SK-N-SH (cell line): ENCODE measurements around the gene ASIC2. TPM values are rescaled to one million over a fixed set of nuclear protein-coding genes. Genes with fewer than 3 reads are reported as not detected.

Source experiments
- CTCF ChIA-PET: fragments of 300-600, 350-600 bp; formaldehyde crosslinking; extraction: SDS; loops from one replicate; lab custom pipeline; 2021; lab: Yijun Ruan, JAX
- POLR2A ChIA-PET: fragments of 350-600 bp; sonication (Branson Sonifier 250); formaldehyde crosslinking; extraction: SDS; loops from one replicate; lab custom pipeline; 2020; ENCODE audit warnings: antibody characterized with exemption, inconsistent platforms; lab: Yijun Ruan, JAX
- DNase-seq: peaks from one replicate; pipeline ENCODE4 v3.0.0; 2012
- H2AFZ ChIP-seq: fragments of 200-600 bp; sonication (generic); 2 replicates; pipeline ENCODE4 v1.8.1; 2016; ENCODE audit warnings: antibody characterized with exemption, mild to moderate bottlenecking, low read depth
- H3F3A ChIP-seq: fragments of 200-600 bp; sonication (generic); replicated peaks from 2 replicates; pipeline ENCODE3; 2016; ENCODE audit warnings: antibody characterized with exemption, mild to moderate bottlenecking; ENCODE audit not compliant: insufficient read depth
- H3K27ac ChIP-seq, 2 experiments: fragments of 200-500 bp in 1 of 2; fragments of 200-600 bp in 1 of 2; sonication (Bioruptor generic) in 1 of 2; sonication (generic), shearing (Covaris generic) in 1 of 2; 2 replicates each; pipeline versions ENCODE4 v1.5.1 to v1.6.1; 2014 to 2016; ENCODE audit warnings: low read depth in 2 of 2, inconsistent platforms in 1 of 2, low read length in 1 of 2, mild to moderate bottlenecking in 1 of 2, mixed read lengths in 1 of 2
- H3K27me3 ChIP-seq: fragments of 200-600 bp; sonication (generic), shearing (Covaris generic); 2 replicates; pipeline ENCODE4 v1.6.1; 2016; ENCODE audit warnings: mixed run types; ENCODE audit not compliant: insufficient read depth
- H3K36me3 ChIP-seq, 2 experiments: fragments of 200-500 bp in 1 of 2; fragments of 200-600 bp in 1 of 2; sonication (Bioruptor generic) in 1 of 2; sonication (generic) in 1 of 2; replicated peaks in 1 of 2; 2 replicates each; pipeline versions ENCODE3 to v1.5.1; 2014 to 2016; ENCODE audit warnings: low read length in 1 of 2, mild to moderate bottlenecking in 1 of 2; ENCODE audit not compliant: insufficient read depth in 2 of 2, control insufficient read depth in 1 of 2
- H3K4me1 ChIP-seq, 2 experiments: fragments of 200-500 bp in 1 of 2; fragments of 200-600 bp in 1 of 2; sonication (Bioruptor generic) in 1 of 2; sonication (generic), shearing (Covaris generic) in 1 of 2; 2 replicates each; pipeline versions ENCODE4 v1.5.1 to v1.6.1; 2014 to 2016; ENCODE audit warnings: low read depth in 1 of 2, low read length in 1 of 2, mixed run types in 1 of 2; ENCODE audit not compliant: insufficient read depth in 2 of 2, control insufficient read depth in 1 of 2
- H3K4me2 ChIP-seq: fragments of 200-600 bp; sonication (generic), shearing (Covaris generic); 2 replicates; pipeline ENCODE4 v1.6.1; 2017; ENCODE audit warnings: mixed run types
- H3K4me3 ChIP-seq, 2 experiments: fragments of 200-500 bp in 1 of 2; fragments of 200-600 bp in 1 of 2; sonication (Bioruptor generic) in 1 of 2; sonication (generic), shearing (Covaris generic) in 1 of 2; 2 replicates each; pipeline versions ENCODE4 v1.5.1 to v1.8.1; 2014 to 2016; ENCODE audit warnings: low read depth in 2 of 2, inconsistent platforms in 1 of 2, low read length in 1 of 2, mild to moderate bottlenecking in 1 of 2, mixed read lengths in 1 of 2, moderate library complexity in 1 of 2
- H3K79me2 ChIP-seq: fragments of 200-600 bp; sonication (generic); 2 replicates; pipeline ENCODE4 v1.8.1; 2017; ENCODE audit warnings: mild to moderate bottlenecking; ENCODE audit not compliant: insufficient read depth
- H3K9ac ChIP-seq: fragments of 200-600 bp; sonication (generic); 2 replicates; pipeline ENCODE4 v1.6.1; 2017; ENCODE audit warnings: mixed run types
- H3K9me2 ChIP-seq: fragments of 200-600 bp; sonication (generic); 2 replicates; pipeline ENCODE4 v1.6.1; 2017; ENCODE audit warnings: mixed run types
- H3K9me3 ChIP-seq: fragments of 200-600 bp; sonication (generic); 2 replicates; pipeline ENCODE4 v1.6.1; 2017; ENCODE audit warnings: mixed run types, mild to moderate bottlenecking, moderate library complexity
- H4K20me1 ChIP-seq: fragments of 200-600 bp; sonication (generic); 2 replicates; pipeline ENCODE4 v1.6.1; 2017; ENCODE audit warnings: mild to moderate bottlenecking, mixed run types; ENCODE audit not compliant: insufficient read depth
- GABPA ChIP-seq: IDR thresholded peaks from 2 replicates; pipeline ENCODE4 v1.4.0; 2012; ENCODE audit warnings: low read depth, mild to moderate bottlenecking
- IRF3 ChIP-seq: fragments of 150-350 bp; IDR thresholded peaks from 2 replicates; pipeline ENCODE4 v1.6.1; 2016; ENCODE audit warnings: mild to moderate bottlenecking, low read depth, low read length
- JUND ChIP-seq: IDR thresholded peaks from 2 replicates; pipeline ENCODE4 v1.4.0; 2012
- NFIC ChIP-seq: IDR thresholded peaks from 2 replicates; pipeline ENCODE4 v1.4.0; 2012; ENCODE audit warnings: borderline replicate concordance
- PBX3 ChIP-seq: IDR thresholded peaks from 2 replicates; pipeline ENCODE4; 2012
- RAD21 ChIP-seq: IDR thresholded peaks from 2 replicates; pipeline ENCODE4 v1.6.1; 2012; ENCODE audit warnings: mild to moderate bottlenecking, low read length
- RCOR1 ChIP-seq: fragments of 150-350 bp; IDR thresholded peaks from 2 replicates; pipeline ENCODE4 v1.6.1; 2017; ENCODE audit warnings: antibody characterized with exemption, low read length
- REST ChIP-seq: IDR thresholded peaks from 2 replicates; pipeline ENCODE4 v1.6.1; 2012; ENCODE audit warnings: mild to moderate bottlenecking, low read depth, low read length, moderate library complexity
- RFX5 ChIP-seq: IDR thresholded peaks from 2 replicates; pipeline ENCODE4 v1.6.1; 2012; ENCODE audit warnings: mild to moderate bottlenecking, improper control_type of control experiment, low read length
- SMC3 ChIP-seq: IDR thresholded peaks from 2 replicates; pipeline ENCODE4 v1.6.1; 2012; ENCODE audit warnings: low read depth, low read length, improper control_type of control experiment
- WGBS: methylation state at CpG from one replicate; pipeline ENCODE4 v1.1.6; 2017; ENCODE audit warnings: low lambda C conversion rate; 5-methylcytosine and 5-hydroxymethylcytosine counted together
- polyA plus RNA-seq, 3 experiments: library from polyadenylated mRNA; depleted of rRNA; stranded (reverse); fragments of >200 nt; gene quantifications; 2 replicates each; pipeline ENCODE4 v1.2.3, GENCODE V29; 2012

The ASIC2 gene
- polyA plus RNA-seq, 1 of the 3 experiments (the other 2 are of a cell fraction), result 0.08 TPM

- no peak overlapping the region for H3K4me3 ChIP-seq
- no peaks in the 10 kb centered on the region; the same call in 1 of the 2 replicates for H3K27me3 ChIP-seq
- POLR2A ChIA-PET, result no interaction called here
- H3K4me2 ChIP-seq, result no peak overlapping the region
- 47% methylated on average over 7 of the region's 7 CpGs for WGBS
- CTCF ChIA-PET, result interaction anchor here (1.7 kb wide), 1 partner anchor 9 kb away, joined by 6 read pairs; no protein-coding TSS in a partner anchor
- no peaks in the 10 kb centered on the region for H4K20me1 ChIP-seq
- no peak overlapping the region for H2AFZ ChIP-seq
- no peaks in the 10 kb centered on the region for H3F3A ChIP-seq
- DNase-seq, result no peak
- H3K4me1 ChIP-seq, result no peaks in the 10 kb centered on the region
- no peaks in the 10 kb centered on the region for H3K36me3 ChIP-seq
- H3K27ac ChIP-seq, result no peak overlapping the region
- no peak for TF ChIP-seq PBX3
- no peaks in the 10 kb centered on the region for H3K79me2 ChIP-seq
- no peaks in the 10 kb centered on the region for H3K9me3 ChIP-seq
- no peaks in the 10 kb centered on the region for H3K9me2 ChIP-seq
- no peak overlapping the region for H3K9ac ChIP-seq
Measured at GRCh38 chr17:33007186-33007585, 285.9 kb downstream of the ASIC2 start.

- POLR2A ChIA-PET, result no interaction called here
- Histone ChIP-seq H3F3A (no peaks in the 10 kb centered on the region), H3K4me2 (no peak overlapping the region), H3K36me3 (no peaks in the 10 kb centered on the region), H3K27me3 (no peaks in the 10 kb centered on the region; the same call in 1 of the 2 replicates), H2AFZ (no peak overlapping the region), H4K20me1 (no peaks in the 10 kb centered on the region), H3K9ac (no peak overlapping the region), H3K79me2 (no peaks in the 10 kb centered on the region), H3K9me2 (no peaks in the 10 kb centered on the region), H3K27ac (no peak overlapping the region), H3K9me3 (no peaks in the 10 kb centered on the region), H3K4me1 (peaks cover 0 to 6% of the 10 kb centered on the region in 2 experiments; a peak in 1 of 4 replicates), H3K4me3 (no peak overlapping the region)
- WGBS, result 61% methylated on average over 6 of the region's 6 CpGs
- no peak for DNase-seq
- no peak for TF ChIP-seq RFX5
- TF ChIP-seq RCOR1, result no peak
- TF ChIP-seq RAD21, result no peak
- TF ChIP-seq SMC3, result no peak
- no peak for TF ChIP-seq JUND
- no peak for TF ChIP-seq IRF3
- TF ChIP-seq GABPA, result no peak
- no peak for TF ChIP-seq REST
- TF ChIP-seq NFIC, result no peak
- CTCF ChIA-PET, result interaction anchor here (1.2 kb wide), 2 partner anchors 46 to 65 kb away, joined by 3 to 4 read pairs; no protein-coding TSS in a partner anchor
Measured at GRCh38 chr17:33002246-33002645, 290.8 kb downstream of the ASIC2 start.
